ENCODE results near the gene ENAH. TPM values are rescaled to one million over a fixed set of nuclear protein-coding genes. Genes with fewer than 3 reads are reported as not detected.
A peak's percentile ranks its signal among the peaks of the same experiment; 100 is the strongest.
"Not testable (repeated sequence)": the region's sequence is repeated elsewhere in the genome, so short reads cannot be mapped to it uniquely, and the experiment has no call there.

ENAH gene
- polyA plus RNA-seq, 1 donor: 148 TPM

GRCh38 chr1:225485991-225486530 lies 166.9 kb downstream of the ENAH start:
- no peak for DNase-seq

- DNase-seq: no peak
Observed at GRCh38 chr1:225485226-225485625, 167.7 kb downstream of the ENAH start.

- DNase-seq: no peak
Observed at GRCh38 chr1:225484657-225485214, 168.2 kb downstream of the ENAH start.

- no peak for DNase-seq
Observed at GRCh38 chr1:225483818-225484656, 168.9 kb downstream of the ENAH start.

DNA sequence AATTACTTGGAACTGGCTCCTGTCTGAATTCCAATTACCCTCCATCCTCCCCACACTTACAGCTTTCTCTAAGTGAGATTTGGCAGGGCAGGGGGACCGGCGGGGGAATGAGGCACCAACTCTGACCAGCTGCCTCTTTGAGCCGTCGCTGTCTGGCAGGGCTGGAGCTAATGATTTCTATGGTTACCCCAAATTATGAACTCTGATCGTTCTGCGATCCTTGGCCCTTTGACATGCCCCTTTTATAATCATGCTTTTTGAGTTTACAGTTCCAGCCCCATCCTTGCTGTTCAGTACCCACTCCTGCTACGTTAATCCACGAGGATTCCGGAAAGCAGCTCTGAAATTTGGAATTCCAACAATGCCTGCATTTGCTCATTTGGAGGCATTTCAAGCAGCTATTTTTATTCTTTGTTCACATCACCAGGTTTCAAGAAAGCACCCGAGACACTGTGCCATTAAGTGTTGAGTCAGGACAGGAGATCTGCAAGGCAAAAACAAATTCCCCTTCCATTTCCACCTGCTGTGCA lies 170.4 kb downstream of the ENAH start:
- DNase-seq: no peak

GRCh38 chr1:225481738-225482137 lies 171.2 kb downstream of the ENAH start:
- DNase-seq: no peak

DNA sequence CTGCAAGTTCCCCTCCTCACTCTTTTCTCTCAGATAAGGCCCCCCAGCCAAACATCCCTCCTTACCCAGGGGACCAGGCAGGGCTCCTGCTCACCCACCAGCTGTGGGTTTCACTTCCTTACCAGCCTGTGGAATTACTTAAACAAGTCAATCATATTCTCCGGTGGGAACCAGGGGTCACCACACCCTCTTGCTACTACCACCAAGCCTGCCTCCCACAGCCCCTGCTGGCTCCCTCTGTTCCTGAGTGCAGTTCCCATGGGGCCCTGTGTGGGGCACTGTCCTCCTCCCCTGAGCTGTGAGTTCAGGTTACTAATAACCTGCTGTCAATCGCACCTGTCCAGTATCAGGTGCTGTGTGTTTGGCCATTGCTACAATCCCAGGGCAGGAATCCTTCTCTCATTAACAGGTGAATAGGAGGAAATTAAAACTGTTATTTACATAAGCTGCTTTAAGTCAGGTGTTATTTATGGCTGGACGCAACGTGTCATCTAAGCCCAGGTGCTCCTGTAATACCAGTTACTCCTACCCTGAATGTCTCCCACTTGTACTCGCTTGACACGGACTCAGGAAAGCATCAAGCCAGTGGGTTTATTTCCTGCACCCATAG lies 172.0 kb downstream of the ENAH start:
- no peak for DNase-seq

- no peak for DNase-seq
Observed at GRCh38 chr1:225479996-225480720, 172.8 kb downstream of the ENAH start.

DNA sequence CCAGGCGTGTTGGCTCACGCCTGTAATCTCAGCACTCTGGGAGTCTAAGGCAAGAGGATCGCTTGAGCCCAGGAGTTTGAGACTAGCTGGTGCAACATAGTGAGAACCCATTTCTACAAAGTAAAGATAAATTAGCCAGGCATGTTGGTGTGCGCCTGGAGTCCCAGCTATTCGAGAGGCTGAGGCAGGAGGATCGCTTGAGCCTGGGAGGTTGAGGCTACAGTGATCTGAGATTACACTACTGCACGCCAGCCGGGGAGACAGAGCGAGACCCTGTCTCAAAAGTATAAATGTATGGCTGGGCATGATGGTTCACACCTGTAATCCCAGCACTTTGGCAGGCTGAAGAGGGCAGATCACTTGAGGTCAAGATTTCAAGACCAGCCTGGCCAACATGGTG lies 173.6 kb downstream of the ENAH start:
- DNase-seq: no peak

DNA sequence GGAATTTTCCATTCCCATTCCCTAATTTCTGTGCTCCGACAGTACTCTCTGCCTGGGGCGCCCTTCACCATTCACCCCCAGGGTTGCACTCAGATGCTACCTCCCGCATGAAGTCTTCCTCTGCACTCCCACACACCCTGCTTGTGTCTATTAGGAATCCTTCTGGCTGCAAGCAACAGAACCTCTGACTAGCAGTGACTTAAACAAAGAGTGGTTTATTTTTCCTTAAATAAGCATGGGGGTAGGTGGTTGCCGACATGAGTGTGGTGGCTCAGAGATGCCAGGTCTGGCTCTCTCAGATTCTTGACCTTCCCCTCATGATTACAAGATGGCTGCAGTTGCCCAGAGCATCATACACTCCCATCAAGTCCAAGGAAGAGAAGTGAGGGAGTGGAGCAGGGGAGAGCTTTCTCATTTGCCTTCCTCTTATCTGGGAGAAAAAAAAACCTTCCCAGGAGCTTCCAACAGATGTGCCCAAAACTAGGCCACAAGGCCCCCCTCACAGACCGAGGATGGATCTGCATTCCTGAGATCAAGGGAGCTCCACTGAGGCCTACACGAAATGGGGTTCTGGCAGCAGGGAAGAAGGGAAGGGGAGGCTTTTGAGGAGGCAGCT lies 175.5 kb downstream of the ENAH start:
- no peak for DNase-seq

- no peak for DNase-seq
Observed at GRCh38 chr1:225476538-225476988, 176.4 kb downstream of the ENAH start.

DNA sequence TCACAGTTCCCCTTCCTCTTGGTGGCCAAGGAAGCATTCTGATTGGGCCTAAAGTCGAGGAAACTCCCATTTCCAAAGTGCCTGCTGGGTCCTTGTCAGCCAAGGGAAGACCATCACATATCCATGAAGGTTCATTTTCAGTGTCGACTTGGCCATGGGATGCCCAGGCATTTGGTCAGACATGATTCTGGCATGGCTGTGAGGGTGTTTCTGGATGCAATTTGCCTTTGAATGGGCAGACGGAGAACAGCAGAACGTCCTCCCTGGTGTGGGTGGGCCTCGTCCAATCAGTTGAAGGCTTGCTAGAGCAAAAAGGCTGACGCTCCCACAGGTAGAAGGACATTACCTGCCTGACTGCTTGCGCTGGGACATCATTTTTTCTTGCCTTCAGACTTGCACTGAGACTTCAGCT lies 176.8 kb downstream of the ENAH start:
- DNase-seq: no peak

- DNase-seq: peak; percentile 84
Observed at GRCh38 chr1:225474986-225475820, 177.7 kb downstream of the ENAH start.

DNA sequence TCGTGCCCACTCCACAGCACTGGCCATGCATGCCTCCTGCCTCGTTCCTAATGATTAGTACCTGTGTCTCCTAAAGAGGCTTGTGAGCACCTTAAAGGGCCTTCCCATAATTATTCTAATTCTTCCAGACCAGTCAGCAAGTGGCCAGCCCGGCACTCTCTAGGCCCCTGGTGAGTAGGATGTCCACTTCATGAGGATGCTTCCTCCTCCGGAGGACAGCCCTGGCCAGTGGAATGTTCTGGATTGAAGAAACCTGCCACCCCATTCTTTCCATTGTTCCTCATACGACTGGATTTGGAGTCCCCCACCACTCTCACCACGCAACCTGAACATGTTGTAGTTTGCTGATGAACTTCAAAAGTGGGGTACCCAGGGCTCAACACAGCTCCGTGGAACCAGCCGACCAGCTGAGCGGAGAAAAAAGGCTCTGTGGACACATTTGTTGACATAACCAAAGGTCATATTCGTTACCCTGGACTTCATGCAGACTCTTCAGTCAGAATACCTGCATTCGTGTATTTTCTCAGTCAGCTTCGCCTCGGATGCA lies 178.4 kb downstream of the ENAH start:
- DNase-seq: no peak

DNA sequence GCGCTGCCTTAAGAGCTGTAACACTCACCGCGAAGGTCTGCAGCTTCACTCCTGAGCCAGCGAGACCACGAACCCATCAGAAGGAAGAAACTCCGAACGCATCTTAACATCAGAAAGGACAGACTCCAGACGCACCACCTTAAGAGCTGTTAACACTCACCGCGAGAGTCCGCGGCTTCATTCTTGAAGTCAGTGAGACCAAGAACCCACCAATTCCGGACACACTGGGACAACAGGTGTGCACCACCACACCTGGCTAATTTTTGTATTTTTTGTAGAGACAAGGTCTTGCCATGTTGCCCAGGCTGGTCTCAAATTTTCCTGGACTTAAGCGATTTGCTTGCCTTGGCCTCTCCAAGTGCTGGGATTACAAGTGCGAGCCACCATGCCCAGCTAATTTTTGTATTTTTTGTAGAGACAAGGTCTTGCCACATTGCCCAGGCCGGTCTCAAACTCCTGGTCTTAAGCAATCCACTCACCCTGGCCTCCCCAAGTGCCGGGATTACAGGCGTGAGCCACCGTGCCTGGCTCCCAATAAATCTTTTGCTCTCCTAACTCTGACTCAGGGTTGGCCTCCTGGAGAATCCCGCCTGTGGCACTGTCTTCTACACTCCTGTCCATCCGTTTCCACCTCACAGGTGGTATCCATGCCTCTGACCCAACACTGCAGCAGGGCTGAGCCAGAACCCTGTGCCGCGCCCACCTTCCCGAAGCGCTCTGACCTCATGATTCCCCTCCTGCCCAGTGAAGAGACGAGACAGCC lies 179.1 kb downstream of the ENAH start:
- DNase-seq: not testable (repeated sequence)

- not testable (repeated sequence) for DNase-seq
Observed at GRCh38 chr1:225473266-225473665, 179.7 kb downstream of the ENAH start.

- no peak for DNase-seq
Observed at GRCh38 chr1:225471453-225472301, 181.2 kb downstream of the ENAH start.

GRCh38 chr1:225471109-225471452 lies 181.8 kb downstream of the ENAH start:
- no peak for DNase-seq
